ENCODE results near the gene SOX30. TPM values are rescaled to one million over a fixed set of nuclear protein-coding genes. Genes with fewer than 3 reads are reported as not detected.

The SOX30 gene
- total RNA-seq, 1 experiment from 2014 or later, result not detected

DNA sequence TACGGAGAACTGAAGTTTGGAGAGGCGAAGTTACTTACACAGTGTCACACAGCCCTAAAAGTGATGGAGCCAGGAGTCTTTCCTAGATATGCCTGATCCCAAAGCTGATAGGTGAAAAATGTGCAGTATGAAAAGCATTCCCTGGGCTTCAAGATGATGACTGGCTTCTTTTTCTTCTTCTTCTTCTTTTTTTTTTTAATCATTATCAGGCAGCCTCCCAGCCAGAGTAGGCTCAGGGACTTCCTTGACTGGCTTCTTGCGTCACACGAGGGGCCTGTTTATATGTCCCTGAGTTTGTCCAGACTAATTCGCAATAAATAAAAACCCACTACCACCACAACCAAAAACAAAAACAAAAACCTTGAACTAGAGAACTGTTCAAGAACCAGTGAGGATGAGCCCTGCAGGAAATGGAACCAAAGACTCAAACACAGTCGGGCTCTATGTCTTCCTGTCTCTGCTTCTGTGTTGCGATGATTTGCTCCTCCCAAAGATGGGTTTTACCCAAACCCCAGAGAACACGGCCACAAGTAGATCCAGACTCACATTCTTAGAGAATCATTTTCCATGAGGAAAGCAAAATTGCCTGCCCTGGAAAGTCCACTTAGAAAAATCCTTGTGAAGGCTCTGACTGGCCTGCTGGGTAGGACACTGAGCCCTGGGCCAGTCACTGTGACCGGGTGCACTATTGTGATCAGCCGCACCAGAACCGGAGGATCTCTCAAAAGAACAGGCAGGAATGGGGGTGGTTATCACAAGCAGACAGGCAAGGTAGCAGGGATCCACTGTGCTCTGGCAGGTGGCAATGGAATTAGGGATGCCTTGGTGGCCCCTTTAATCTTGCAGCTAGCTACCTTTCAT lies 38.6 kb downstream of the SOX30 start:
- DNase-seq (ENCODE audit: unreplicated experiment), result no peak
- Mint-ChIP-seq H3K36me3 (ENCODE audit: insufficient read depth, unreplicated experiment) (no peaks in the 10 kb centered on the region), H3K4me3 (ENCODE audit: unreplicated experiment) (no peak overlapping the region), H3K27me3 (ENCODE audit: insufficient read depth, unreplicated experiment) (no peaks in the 10 kb centered on the region), H3K9me3 (ENCODE audit: unreplicated experiment) (no peaks in the 10 kb centered on the region), H3K4me1 (ENCODE audit: insufficient read depth, unreplicated experiment) (peaks cover 8% of the 10 kb centered on the region), H3K27ac (ENCODE audit: low read depth, unreplicated experiment) (peak overlapping the region; percentile 47)
- no peak for TF ChIP-seq CTCF (IDR thresholded peaks at IDR 0.05; ENCODE audit: unreplicated experiment)
- BruUV-seq (replicated peaks), result no TSS peak
- CTCF ChIA-PET, result interaction anchor here (0.6 kb wide), 1 partner anchor 140 kb away, joined by 3 read pairs; no protein-coding TSS in a partner anchor
- intact Hi-C loops (cut with micrococcal nuclease), result loop anchor here (5.0 kb wide), 1 partner anchor 51 kb away; no protein-coding TSS in a partner anchor
- POLR2A ChIA-PET, result interaction anchor here (0.6 to 0.8 kb wide), 2 partner anchors 102 to 106 kb away, joined by 3 read pairs; no protein-coding TSS in a partner anchor

- no peak for TF ChIP-seq CTCF (IDR thresholded peaks at IDR 0.05; ENCODE audit: unreplicated experiment)
- H3K9me3 Mint-ChIP-seq (ENCODE audit: unreplicated experiment), result no peaks in the 10 kb centered on the region
- H3K4me3 Mint-ChIP-seq (ENCODE audit: unreplicated experiment), result no peak overlapping the region
- H3K27me3 Mint-ChIP-seq (ENCODE audit: insufficient read depth, unreplicated experiment), result no peaks in the 10 kb centered on the region
- H3K27ac Mint-ChIP-seq (ENCODE audit: low read depth, unreplicated experiment), result peak overlapping the region; percentile 47
- BruUV-seq (replicated peaks), result no TSS peak
- intact Hi-C loops (cut with micrococcal nuclease), result loop anchor here (5.0 kb wide), 1 partner anchor 50 kb away; no protein-coding TSS in a partner anchor
- peaks cover 14% of the 10 kb centered on the region for H3K4me1 Mint-ChIP-seq (ENCODE audit: insufficient read depth, unreplicated experiment)
- ChIA-PET CTCF (interaction anchor here (1.4 kb wide), 1 partner anchor 16 kb away, joined by 4 read pairs; no protein-coding TSS in a partner anchor), POLR2A (interaction anchor here (0.6 to 0.8 kb wide), 4 partner anchors 14 to 149 kb away, joined by 3 to 5 read pairs (median 4); no protein-coding TSS in a partner anchor)
- H3K36me3 Mint-ChIP-seq (ENCODE audit: insufficient read depth, unreplicated experiment), result no peaks in the 10 kb centered on the region
- no peak for DNase-seq (ENCODE audit: unreplicated experiment)
Measured at GRCh38 chr5:157612581-157612980, 39.7 kb downstream of the SOX30 start.

- peak overlapping the region; percentile 47 for H3K27ac Mint-ChIP-seq (ENCODE audit: low read depth, unreplicated experiment)
- CTCF ChIA-PET, result interaction anchor here (0.6 to 1.4 kb wide), 3 partner anchors 15 to 1950 kb away, joined by 3 to 4 read pairs (median 3); no protein-coding TSS in a partner anchor
Measured at GRCh38 chr5:157611571-157612476, 40.4 kb downstream of the SOX30 start.

More at GRCh38 chr5:157611571-157612476, 40.4 kb downstream of the SOX30 start:
- Mint-ChIP-seq H3K4me1 (ENCODE audit: insufficient read depth, unreplicated experiment) (peaks cover 21% of the 10 kb centered on the region), H3K27me3 (ENCODE audit: insufficient read depth, unreplicated experiment) (no peaks in the 10 kb centered on the region), H3K9me3 (ENCODE audit: unreplicated experiment) (no peaks in the 10 kb centered on the region), H3K36me3 (ENCODE audit: insufficient read depth, unreplicated experiment) (no peaks in the 10 kb centered on the region), H3K4me3 (ENCODE audit: unreplicated experiment) (no peak overlapping the region)
- peak; percentile 90 for DNase-seq (ENCODE audit: unreplicated experiment)
- POLR2A ChIA-PET, result interaction anchor here (0.6 to 0.8 kb wide), 3 partner anchors 13 to 148 kb away, joined by 3 to 5 read pairs (median 4); no protein-coding TSS in a partner anchor
- intact Hi-C loops (cut with micrococcal nuclease), result loop anchor here (5.0 kb wide), 1 partner anchor 50 kb away; no protein-coding TSS in a partner anchor
- no TSS peak for BruUV-seq (replicated peaks)
- no peak for TF ChIP-seq CTCF (IDR thresholded peaks at IDR 0.05; ENCODE audit: unreplicated experiment)

Measured in MCF 10A (cell line).